Ishikawa (cell line): ENCODE results near the gene PXDN.

Source experiments
- CEBPB ChIP-seq: IDR thresholded peaks from 2 replicates; pipeline ENCODE4 v1.6.1; 2012
- CREB1 ChIP-seq: IDR thresholded peaks from 2 replicates; pipeline ENCODE4 v1.6.1; 2012; ENCODE audit warnings: low read depth
- EGR1 ChIP-seq: IDR thresholded peaks from 2 replicates; pipeline ENCODE4 v1.6.1; 2012
- EP300 ChIP-seq: IDR thresholded peaks from 2 replicates; pipeline ENCODE4 v1.6.1; 2012; ENCODE audit warnings: borderline replicate concordance
- FOXM1 ChIP-seq: IDR thresholded peaks from 2 replicates; pipeline ENCODE4 v1.6.1; 2012; ENCODE audit warnings: low read depth, borderline replicate concordance
- MAX ChIP-seq: IDR thresholded peaks from 2 replicates; pipeline ENCODE4 v1.6.1; 2012
- NFIC ChIP-seq: IDR thresholded peaks from 2 replicates; pipeline ENCODE4 v1.6.1; 2012
- RAD21 ChIP-seq: IDR thresholded peaks from 2 replicates; pipeline ENCODE4 v1.6.1; 2012; ENCODE audit warnings: low read depth
- REST ChIP-seq: IDR thresholded peaks from 2 replicates; pipeline ENCODE4 v1.6.1; 2012; ENCODE audit warnings: low read depth, mild to moderate bottlenecking
- TAF1 ChIP-seq: IDR thresholded peaks from 2 replicates; pipeline ENCODE4 v1.6.1; 2012; ENCODE audit warnings: low read depth, mild to moderate bottlenecking
- TCF12 ChIP-seq: IDR thresholded peaks from 2 replicates; pipeline ENCODE4 v1.6.1; 2012; ENCODE audit warnings: low read depth
- TEAD4 ChIP-seq: IDR thresholded peaks from 2 replicates; pipeline ENCODE4 v1.6.1; 2012
- USF1 ChIP-seq: IDR thresholded peaks from 2 replicates; pipeline ENCODE4 v1.6.1; 2012
- YY1 ChIP-seq: IDR thresholded peaks from 2 replicates; pipeline ENCODE4 v1.6.1; 2012; ENCODE audit warnings: low read depth
- ZBTB7A ChIP-seq: IDR thresholded peaks from 2 replicates; pipeline ENCODE4 v1.6.1; 2012; ENCODE audit warnings: low read depth

Gene PXDN

GRCh38 chr2:1660656-1661640 lies 83.4 kb downstream of the PXDN start:
- TF ChIP-seq FOXM1 (no peak), REST (no peak), EP300 (no peak), RAD21 (no peak), TCF12 (no peak), NFIC (no peak), CREB1 (no peak), MAX (no peak), YY1 (no peak), TAF1 (no peak), TEAD4 (no peak), CEBPB (no peak), ZBTB7A (no peak), EGR1 (no peak)

GRCh38 chr2:1659951-1660565 lies 84.3 kb downstream of the PXDN start:
- TF ChIP-seq EGR1 (no peak), NFIC (no peak), EP300 (no peak), TAF1 (no peak), CEBPB (no peak), TCF12 (no peak), FOXM1 (no peak), REST (no peak), TEAD4 (no peak), RAD21 (no peak), CREB1 (no peak), USF1 (no peak)

GRCh38 chr2:1658394-1659151 lies 85.7 kb downstream of the PXDN start:
- TF ChIP-seq RAD21 = no peak
- TF ChIP-seq EP300 = no peak
- TF ChIP-seq REST = peak; percentile 20; the same call in 1 of the 2 replicates

- no peak for TF ChIP-seq FOXM1
- TF ChIP-seq YY1 = no peak
- no peak for TF ChIP-seq MAX
- no peak for TF ChIP-seq TCF12
- 0 out of 2 replicates have a peak, but pooled peaks have one; percentile 18 for TF ChIP-seq ZBTB7A
These were observed 87.1 kb downstream of the PXDN start for GRCh38 chr2:1656961-1657841.
